RWPE1 (cell line): ENCODE data around the gene WDR82.

Source experiments
- CTCF ChIA-PET: fragments of 350-600 bp; sonication (Branson Sonifier 250); formaldehyde crosslinking; extraction: SDS; loops from one replicate; lab custom pipeline; 2021; lab: Yijun Ruan, JAX
- POLR2A ChIA-PET: fragments of 400-600 bp; formaldehyde crosslinking; extraction: SDS; loops from one replicate; lab custom pipeline; 2020; ENCODE audit warnings: antibody characterized with exemption; ENCODE audit not compliant: low non-redundant PET; lab: Yijun Ruan, JAX
- DNase-seq: peaks from one replicate; pipeline ENCODE4 v3.0.0; 2012; ENCODE audit warnings: low spot score
- H3K27ac ChIP-seq: fragments of 450-650 bp; 2 replicates; pipeline ENCODE4 v1.5.1; 2017
- TF ChIP-seq, protein P1 (sequence below): fragments of 450-650 bp; conservative IDR thresholded peaks from 2 replicates; pipeline ENCODE4 v1.5.1; 2017; ENCODE audit warnings: low read depth, mild to moderate bottlenecking

The WDR82 gene

DNA sequence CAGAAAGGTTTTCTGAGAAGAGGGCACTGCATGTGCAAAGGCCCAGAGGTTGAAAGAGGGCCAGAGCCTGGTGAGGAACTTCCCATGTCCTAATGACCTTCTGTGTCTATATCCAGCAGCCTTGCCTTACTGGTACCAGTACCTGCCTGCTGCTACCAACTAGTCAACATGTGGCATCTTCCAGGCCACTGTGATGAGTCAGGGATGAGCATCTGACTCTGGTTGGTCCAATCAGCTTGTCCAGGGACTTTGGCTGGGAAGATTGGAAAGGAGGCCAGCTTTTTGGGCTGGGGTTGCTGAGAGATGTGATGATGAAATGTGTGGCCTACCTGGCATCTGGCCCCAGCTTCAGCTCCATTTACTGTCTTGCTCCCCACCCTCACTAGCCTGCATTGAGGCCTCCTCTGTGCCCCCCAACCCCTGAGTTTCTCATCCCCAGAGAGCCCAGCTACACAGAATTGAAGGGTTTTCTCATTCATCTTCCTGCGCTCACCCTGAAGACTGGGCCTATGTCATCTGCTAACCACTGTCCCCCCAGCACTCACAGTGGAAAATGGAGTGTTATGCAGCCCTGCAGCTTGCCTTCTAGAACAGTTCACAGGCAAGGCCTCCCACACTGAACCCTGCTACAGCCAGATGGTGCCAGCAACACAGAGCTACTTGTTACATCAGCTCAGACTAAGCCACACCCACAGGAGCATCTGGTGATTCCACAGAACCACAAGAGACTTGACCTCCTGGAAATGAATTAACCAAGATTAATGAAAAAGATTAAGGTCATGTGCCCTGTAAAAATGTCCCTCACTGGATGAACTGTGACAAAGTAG lies 38.2 kb downstream of the WDR82 start:
- peak overlapping the region; percentile 95 for H3K27ac ChIP-seq
- peak; percentile 69 for DNase-seq
- ChIA-PET CTCF (no interaction called here), POLR2A (interaction anchor here (0.5 kb wide), 1 partner anchor 36 kb away, joined by 4 read pairs; no protein-coding TSS in a partner anchor)
- TF ChIP-seq, protein P1, sequence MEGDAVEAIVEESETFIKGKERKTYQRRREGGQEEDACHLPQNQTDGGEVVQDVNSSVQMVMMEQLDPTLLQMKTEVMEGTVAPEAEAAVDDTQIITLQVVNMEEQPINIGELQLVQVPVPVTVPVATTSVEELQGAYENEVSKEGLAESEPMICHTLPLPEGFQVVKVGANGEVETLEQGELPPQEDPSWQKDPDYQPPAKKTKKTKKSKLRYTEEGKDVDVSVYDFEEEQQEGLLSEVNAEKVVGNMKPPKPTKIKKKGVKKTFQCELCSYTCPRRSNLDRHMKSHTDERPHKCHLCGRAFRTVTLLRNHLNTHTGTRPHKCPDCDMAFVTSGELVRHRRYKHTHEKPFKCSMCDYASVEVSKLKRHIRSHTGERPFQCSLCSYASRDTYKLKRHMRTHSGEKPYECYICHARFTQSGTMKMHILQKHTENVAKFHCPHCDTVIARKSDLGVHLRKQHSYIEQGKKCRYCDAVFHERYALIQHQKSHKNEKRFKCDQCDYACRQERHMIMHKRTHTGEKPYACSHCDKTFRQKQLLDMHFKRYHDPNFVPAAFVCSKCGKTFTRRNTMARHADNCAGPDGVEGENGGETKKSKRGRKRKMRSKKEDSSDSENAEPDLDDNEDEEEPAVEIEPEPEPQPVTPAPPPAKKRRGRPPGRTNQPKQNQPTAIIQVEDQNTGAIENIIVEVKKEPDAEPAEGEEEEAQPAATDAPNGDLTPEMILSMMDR = no peak

GRCh38 chr3:52238761-52239701 lies 39.4 kb downstream of the WDR82 start, which contains the start of gene TWF2:
Gene TWF2 (minus strand): TSS chr3:52239158. CDS start chr3:52239016, 142 bp downstream.
- POLR2A ChIA-PET = interaction anchor here (0.6 kb wide), 1 partner anchor 85 kb away, joined by 3 read pairs; no protein-coding TSS in a partner anchor
- CTCF ChIA-PET = no interaction called here
- peak; percentile 89 for DNase-seq
- TF ChIP-seq, protein P1 = peak; percentile 35
- peak within 1 kb of the TSS; percentile 95 for H3K27ac ChIP-seq

- CTCF ChIA-PET = no interaction called here
- POLR2A ChIA-PET = interaction anchor here (0.6 to 1.2 kb wide), 4 partner anchors 10 to 86 kb away, joined by 3 to 4 read pairs (median 3); no protein-coding TSS in a partner anchor
- no peak for DNase-seq
- TF ChIP-seq, protein P1 = no peak
- peak overlapping the region; percentile 95 for H3K27ac ChIP-seq
Measured at GRCh38 chr3:52238193-52238760, 40.2 kb downstream of the WDR82 start.

GRCh38 chr3:52237657-52238172 lies 40.7 kb downstream of the WDR82 start:
- peak; percentile 91 for DNase-seq
- peak overlapping the region; percentile 95 for H3K27ac ChIP-seq
- TF ChIP-seq, protein P1 = no peak
- POLR2A ChIA-PET = interaction anchor here (0.6 to 1.2 kb wide), 3 partner anchors 10 to 51 kb away, joined by 3 to 4 read pairs (median 3); no protein-coding TSS in a partner anchor
- CTCF ChIA-PET = no interaction called here

DNA sequence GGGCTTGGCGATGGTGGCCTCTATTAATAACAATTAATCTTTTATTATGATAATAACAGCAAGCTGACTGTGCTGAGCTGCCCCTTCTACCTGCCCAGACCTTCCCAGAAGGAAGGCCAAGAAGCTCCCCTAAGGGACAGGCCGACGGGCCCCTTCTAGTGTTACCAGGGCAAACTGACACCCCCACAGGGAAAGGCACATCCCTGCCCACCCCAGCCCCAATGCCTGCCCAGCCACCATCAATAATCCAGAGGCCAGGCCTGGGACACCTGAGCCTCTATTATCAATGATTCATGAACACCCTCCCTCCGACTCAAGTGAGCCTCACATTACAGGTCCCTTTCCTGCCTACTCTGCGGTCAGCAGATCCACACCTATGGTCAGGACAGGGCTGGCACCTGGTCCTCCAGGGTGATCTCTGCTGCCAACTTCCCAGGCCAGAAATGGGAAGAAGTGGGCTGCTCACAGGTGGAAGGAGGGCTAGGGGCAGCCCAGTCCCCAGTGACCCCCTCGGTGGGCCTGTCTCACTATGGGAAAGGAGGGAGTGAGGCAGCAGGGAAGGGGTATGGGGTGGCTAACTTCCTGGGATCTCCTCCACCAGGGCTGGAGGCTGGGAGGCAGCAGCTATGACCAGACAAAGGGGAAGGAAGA lies 41.3 kb downstream of the WDR82 start:
- DNase-seq = no peak
- TF ChIP-seq, protein P1 = no peak
- ChIA-PET POLR2A (interaction anchor here (1.2 kb wide), 1 partner anchor 27 kb away, joined by 3 read pairs; no protein-coding TSS in a partner anchor), CTCF (interaction anchor here (0.8 kb wide), 2 partner anchors 17 to 102 kb away, joined by 3 to 5 read pairs; no protein-coding TSS in a partner anchor)
- peak overlapping the region; percentile 95 for H3K27ac ChIP-seq
